T follicular helper cell (primary cell): Measurements from ENCODE around the gene GLIPR1.
A peak's percentile ranks its signal among the peaks of the same experiment; 100 is the strongest.
"Not testable (repeated sequence)": the region's sequence is repeated elsewhere in the genome, so short reads cannot be mapped to it uniquely, and the experiment has no call there.

Experiments used
- DNase-seq: peaks from one replicate; pipeline ENCODE4 v3.0.0-alpha.2; 2020; ENCODE audit warnings: low read depth

GLIPR1 gene

GRCh38 chr12:75474116-75474515 is 6.4 kb upstream of the GLIPR1 start:
- DNase-seq, result no peak

GRCh38 chr12:75476071-75476470 is 4.5 kb upstream of the GLIPR1 start:
- DNase-seq, result no peak

DNA sequence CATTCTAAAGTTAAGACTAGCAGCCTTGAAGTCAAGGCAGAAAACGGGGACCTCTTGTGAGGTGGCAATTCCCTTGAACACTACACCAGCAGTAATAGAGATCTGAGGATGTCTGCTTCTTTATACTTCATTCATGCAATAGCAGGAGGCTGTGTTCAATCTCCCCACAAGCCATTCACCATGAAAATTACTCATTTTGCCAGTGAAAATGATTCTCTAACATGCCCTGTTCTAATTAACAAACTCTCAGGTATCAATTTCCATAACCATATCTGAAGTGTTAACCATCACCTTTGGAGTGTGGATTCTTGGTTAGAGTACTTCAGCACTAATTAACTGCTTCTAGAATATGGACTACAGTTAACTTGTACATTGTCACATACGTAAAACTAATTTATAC is 3.4 kb upstream of the GLIPR1 start:
- no peak for DNase-seq

DNA sequence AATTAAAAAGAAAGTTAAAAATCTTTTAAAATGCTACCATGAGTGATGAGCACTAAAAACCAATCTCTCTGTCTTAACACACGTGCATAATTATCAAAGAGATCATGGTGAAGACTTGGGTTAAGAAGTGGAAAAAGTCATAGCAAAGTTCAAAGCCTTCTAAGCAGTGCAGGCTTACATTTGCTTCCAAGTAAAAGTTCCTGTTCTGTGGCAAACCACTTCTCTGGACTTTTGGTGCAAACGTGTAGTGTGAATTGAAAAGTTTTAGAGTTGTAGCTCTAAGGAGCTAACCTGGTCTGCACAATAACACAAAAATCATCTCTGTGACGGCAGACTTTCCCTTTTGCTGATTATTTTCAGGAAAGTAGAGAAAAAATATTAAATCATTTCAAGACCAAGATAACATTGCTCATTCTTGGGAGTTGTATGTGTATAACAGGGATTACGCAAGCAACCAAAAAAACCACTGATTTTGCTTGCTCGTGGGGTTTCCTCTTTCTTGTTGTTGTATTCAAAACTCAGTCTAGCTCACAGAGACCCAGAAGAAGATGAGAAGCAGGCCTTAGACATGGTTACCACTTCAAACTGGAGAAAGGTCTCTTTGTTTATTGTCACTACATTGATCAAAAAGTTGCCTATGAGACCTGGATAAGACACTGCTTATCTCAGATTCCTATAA is 2.3 kb upstream of the GLIPR1 start:
- peak; percentile 20 for DNase-seq

DNA sequence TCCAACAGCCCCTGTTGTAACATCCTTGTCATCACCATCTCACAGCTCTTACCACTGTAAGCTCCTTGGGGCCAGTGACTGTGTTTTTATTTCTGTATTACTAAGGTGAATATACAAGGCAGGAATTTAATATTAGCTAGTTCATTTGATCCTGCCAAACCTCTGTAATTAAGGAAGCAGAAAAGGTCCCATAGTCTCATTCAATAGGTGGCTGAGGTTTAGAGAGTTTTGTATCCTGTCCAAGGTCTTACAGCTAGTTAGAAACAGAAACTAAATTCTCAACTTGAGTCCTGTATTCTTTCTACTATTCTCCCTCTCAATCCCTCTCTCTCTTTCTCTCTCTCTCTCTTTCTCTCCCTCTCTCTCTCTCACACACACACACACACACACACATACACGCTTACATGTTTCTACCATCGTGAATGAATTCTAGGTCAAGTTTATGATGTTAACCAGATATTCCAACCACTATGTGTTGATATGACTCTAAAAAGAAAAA is 543 bp upstream of the GLIPR1 start:
- DNase-seq, result no peak

- DNase-seq, result no peak
These were observed 604 bp downstream of the GLIPR1 start for GRCh38 chr12:75481013-75481705.

- DNase-seq, result no peak
These were observed 1.2 kb downstream of the GLIPR1 start for GRCh38 chr12:75481774-75482173.

- no peak for DNase-seq
These were observed 2.1 kb downstream of the GLIPR1 start for GRCh38 chr12:75482646-75483045.

DNA sequence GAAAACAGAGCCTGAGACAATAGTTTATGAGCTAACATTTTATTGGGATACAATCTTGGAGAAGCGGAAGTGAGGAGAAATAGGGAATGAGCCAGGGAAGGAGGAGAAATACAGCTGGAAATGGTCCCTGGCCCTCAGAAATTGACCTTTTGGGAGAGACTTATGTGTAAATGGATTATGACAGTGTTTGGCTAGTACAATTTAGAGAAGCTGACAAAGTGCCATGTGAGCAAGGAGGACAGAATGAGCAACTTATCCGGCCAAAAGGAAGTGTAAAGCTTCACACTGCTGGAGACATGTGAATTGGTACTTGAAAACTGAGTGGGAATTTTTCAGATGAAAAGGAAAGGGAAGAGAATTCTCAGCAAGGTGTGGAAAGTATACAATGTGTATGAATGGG is 2.9 kb downstream of the GLIPR1 start:
- DNase-seq, result no peak

- not testable (repeated sequence) for DNase-seq
These were observed 3.9 kb downstream of the GLIPR1 start for GRCh38 chr12:75484450-75484849.

DNA sequence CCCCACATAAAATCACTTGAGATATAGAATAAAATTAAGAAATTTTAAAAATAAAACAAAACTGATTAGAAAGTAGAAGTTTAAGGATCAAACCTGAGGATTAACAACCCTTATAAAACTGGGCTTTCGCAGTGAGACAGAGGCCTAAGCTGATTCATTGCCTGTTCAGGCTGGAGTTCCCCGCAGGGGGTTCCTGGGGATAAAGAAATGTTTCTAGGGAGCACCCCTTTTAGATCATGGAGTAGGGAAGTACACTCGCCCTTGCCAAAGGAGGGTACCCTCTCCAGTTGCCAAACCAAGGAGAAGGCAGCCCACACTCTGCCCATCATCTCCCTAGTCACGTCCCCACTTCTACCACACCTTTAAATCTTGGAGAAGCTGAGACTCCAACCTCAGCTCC is 6.8 kb downstream of the GLIPR1 start:
- no peak for DNase-seq

DNA sequence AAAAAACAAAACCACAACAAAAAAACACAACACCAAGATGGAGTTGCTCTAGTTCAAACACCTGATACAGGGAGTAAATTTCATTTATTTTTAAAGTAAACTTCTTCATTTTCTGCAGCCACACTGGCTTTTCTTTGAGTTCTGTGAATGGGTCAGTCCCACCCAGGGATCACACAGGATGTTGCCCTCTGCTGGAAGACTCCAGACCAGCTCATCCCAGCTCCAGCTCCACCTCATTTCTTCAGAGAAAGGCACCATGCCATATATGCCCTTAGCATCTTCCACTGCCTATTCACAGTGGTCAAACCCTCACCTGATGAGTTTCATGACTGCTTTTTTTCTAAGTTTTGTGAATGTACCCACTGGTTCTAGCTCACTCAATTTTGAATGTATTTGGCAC is 8.0 kb downstream of the GLIPR1 start:
- DNase-seq, result no peak

DNA sequence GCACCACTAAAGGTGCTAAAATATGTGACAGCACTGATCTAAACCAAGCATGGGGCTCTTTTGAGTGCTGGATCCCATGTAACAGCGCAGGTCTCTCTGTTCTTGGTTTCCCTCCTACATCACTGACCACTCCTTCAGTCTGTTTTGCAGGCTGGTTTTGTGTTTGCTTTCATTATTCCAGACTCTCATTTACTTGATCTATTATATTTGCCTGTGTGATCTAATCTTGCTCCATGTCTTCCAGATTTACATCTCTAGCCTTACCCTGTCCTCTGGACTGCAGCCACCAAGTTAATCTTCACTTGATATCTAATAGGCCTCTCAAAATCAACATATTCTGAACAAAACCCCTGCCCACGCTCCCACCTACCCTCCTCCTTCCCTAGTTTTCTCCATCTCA is 8.6 kb downstream of the GLIPR1 start:
- no peak for DNase-seq

DNA sequence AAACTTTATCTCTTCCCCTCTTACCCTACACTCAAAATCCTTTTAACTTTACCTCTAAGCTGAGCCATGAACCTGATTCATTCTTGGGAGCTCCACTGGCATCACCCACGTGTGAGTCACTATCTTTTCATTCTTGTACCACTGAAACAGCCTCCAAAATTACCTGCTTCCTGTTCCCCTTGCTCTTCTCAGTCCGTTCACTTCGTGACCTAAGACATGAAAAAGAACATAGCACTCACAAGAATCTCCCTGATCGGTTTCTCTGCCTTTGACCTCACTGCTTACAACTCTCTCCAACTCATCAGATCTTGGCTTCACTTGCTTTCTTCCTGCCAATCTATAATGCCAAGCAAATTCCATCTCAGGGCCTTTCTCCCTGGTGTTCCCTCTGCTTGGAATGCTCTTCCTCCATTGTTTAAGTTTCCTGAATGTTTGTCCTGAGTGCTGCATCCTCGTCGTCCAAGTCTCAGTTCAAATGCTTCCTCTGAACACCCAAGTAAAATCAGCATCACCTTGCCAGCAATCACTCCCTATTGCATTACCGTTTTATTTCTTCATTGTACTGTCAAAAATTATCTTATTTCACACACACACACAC is 9.2 kb downstream of the GLIPR1 start:
- DNase-seq, result no peak

DNA sequence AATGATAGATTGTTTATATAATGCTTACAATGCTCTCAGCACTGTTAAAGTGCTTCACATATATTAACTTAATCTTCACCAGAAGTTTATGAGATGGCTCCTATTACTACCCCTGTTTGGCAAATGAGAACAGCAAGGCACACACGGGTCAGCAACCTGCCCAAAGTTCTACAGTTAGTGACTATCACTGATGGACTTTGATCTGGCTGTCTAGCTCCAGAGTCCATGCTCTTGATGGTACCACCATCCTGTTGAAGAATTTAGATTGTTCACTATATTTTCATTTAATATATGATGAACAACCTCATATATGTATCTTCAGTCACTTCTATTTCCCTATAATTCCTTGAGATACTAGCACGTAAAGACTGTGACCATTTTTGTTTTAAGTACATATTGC is 10.6 kb downstream of the GLIPR1 start:
- DNase-seq, result no peak

GRCh38 chr12:75503459-75503858 is 22.9 kb downstream of the GLIPR1 start:
- no peak for DNase-seq

GRCh38 chr12:75503866-75504265 is 23.3 kb downstream of the GLIPR1 start:
- no peak for DNase-seq

DNA sequence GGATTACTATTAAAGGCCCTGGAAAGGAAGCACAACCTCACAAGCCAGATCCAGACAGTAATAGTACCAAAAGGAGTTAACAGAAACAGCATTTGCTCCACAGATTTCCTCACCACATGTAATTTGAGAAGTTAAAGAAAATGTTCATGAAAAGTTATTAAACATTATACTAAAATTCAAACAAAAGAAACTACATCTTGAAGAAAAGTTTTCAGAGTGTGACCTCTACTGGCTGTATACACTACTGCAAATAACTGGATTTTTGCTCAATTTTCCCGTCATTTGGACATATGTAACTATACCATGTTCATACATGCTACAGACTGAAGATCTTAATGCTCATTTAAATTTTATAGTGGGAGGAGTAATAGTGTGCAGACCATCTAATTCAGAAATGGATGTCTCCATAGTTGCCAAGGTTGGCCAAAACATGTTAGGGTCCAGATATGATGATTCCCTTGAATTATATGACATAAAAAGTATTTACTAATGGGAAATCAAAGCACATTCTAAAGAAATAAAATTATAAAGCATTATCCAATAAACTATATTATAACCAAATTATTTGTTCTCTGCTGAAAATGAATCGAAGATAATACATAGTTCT is 25.3 kb downstream of the GLIPR1 start:
- DNase-seq, result no peak

DNA sequence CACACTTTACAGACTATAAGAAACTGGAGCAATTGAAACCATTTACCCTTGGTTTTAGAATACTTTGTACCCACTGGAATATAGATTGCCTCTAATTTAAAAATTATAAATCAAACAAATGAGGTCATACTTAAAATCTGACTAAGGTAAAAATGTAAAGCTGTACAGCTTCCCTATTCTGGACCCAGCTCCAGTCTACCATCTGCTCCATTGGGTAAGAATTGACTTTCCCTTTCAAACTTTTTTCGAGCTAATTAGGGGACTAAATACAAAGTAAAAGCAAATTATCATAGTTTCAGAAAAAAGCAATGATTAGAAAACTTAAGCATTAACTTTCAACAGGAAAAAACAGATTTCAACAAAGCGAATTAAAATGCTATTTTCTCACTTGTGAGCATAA is 26.5 kb downstream of the GLIPR1 start:
- DNase-seq, result no peak

DNA sequence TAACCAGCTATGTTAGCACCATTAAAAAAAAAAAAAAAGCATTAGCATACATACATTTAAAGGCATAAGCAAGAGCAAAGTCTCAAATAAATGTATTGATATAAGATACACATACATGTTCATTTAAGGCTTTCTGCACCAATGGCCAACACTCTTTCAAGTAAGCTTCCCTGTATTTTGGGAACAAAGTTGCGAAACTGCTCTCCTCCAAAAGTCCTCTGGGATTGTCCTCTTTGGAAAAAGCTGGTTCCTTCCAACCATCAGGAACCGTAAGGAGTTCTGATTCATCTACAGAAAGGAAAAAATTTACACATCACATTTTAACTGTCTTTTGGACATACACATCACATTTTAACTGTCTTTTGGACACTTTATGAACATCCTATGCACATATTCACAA is 27.6 kb downstream of the GLIPR1 start:
- DNase-seq, result no peak

DNA sequence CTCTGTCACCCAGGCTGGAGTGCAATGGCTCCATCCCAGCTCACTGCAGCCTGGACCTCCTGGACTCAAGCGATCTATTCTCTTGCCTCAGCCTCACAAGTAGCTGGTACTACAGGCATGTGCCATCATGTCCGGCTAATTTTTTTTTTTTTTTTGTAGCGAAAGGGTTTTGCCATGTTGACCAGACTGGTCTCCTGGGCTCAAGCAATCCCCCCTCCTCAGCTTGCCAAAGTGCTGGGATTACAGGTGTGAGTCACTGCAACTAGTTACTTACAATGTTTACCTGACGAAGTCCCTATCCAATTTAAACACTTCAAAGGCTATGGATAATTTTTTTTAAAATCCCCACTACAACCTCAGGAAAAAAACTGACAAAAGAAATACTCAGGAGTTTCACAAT is 29.1 kb downstream of the GLIPR1 start:
- no peak for DNase-seq

- peak; percentile 83 for DNase-seq
These were observed 30.8 kb downstream of the GLIPR1 start, which contains the start of gene KRR1 for GRCh38 chr12:75511116-75512048. Gene KRR1 (minus strand): TSS chr12:75511609. CDS start chr12:75511597, 12 bp downstream.
